NK-92 (cell line): Measurements from ENCODE around the gene AUTS2.

Experiments used
- DNase-seq: peaks from one replicate; lab custom pipeline; 2025; ENCODE audit not compliant: unreplicated experiment; lab: John Stamatoyannopoulos, UW

The AUTS2 gene

DNA sequence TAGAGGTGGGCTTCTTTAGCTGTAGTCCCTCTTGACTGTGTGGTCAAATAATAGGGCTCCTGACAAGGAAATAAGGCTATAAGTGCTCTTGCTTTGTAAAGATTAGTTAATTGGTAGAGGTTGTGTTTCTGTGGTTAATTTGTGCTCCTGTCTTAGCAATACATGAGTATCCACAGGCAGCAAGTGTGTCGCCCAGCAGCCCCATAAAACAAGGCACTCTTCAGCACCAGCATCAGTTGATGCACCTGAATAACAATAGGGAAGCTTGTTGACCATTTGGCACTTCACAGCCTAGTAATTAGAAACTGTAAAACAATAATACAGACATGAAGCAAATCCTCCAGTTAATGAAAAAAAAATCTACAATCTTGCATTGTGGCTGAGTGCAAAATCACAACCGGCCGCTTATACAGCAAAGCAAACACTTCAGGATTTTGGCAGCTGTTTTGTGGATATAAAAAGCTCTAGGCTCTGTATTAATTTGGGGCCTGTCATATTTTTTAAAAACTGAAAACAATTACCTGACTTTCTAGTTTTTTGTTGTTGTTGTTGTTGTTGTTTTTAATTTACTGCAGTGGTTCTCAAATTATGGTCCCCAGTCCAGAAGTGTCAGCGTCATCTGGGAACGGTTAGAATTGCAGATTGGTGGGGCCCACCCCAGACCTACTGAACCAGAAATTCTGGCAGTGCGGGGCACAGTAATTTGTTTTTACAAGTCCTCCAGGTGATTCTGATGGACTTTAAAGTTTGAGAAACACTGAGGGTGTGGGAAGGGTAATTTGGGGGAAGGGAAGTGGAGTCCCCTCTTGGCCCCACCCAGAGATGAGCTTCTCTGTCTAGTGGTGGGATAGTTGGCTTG is 56.8 kb downstream of the AUTS2 start:
- no peak for DNase-seq

- no peak for DNase-seq
Measured at GRCh38 chr7:69656077-69656476, 57.8 kb downstream of the AUTS2 start.

GRCh38 chr7:69656890-69657289 is 58.6 kb downstream of the AUTS2 start:
- no peak for DNase-seq

DNA sequence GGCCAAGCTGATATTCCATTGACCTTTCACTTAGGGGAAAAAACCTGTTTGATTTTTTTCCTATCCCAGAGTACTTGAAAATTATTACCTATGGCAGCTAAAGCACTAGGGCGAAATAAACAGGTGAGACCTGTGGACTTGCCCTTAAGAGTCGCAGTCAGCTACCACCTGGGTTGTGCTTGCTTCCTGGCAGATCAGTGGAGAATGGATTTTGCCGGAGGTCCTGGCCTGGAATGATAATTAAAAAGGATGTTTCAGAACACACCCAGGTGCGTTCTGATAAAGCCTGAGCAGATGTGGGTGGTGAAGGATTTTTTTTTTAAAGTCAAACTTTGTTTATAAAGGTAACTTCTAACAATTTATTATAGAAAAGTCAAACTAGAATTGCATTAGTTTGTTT is 59.1 kb downstream of the AUTS2 start:
- no peak for DNase-seq

DNA sequence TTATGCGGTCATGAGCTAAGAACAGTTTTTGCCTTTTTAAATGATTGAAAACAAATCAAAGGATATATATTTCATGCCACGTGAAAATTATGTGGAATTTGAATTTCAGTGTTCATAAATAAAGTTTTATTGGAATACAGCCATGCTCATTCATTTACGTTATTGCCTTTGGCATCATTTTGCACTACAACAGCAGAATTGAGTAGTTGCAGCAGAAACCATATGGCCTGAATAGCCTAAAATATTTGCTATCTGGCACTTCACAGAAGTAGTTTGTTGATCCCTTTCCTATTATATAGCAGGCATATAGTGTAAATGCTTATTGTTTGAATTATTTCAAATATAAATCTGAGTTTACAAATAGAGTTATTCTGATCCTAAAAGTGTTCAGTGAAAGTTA is 59.7 kb downstream of the AUTS2 start:
- DNase-seq: no peak

DNA sequence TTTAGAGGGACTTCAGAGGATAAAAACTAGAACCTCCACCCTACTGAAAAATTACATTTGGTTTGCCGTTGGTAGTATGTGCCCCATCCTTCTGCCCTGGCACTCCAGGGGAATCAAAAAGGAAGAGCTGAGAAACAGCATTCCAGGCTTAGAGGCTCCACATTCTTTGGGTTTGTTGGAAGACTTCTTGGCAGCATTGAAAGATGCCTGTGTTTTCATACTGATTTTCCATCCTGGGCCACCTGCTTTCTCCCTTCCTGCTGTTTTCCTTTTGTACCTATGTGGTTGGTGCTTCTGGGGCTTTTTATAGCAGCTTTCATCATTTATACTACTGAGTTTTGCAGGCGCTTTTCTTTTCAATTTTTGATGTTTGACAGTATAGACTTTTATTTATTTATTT is 61.7 kb downstream of the AUTS2 start:
- DNase-seq: no peak

- DNase-seq: no peak
Measured at GRCh38 chr7:69661342-69661741, 63.1 kb downstream of the AUTS2 start.

GRCh38 chr7:69663911-69664832 is 65.9 kb downstream of the AUTS2 start:
- no peak for DNase-seq

DNA sequence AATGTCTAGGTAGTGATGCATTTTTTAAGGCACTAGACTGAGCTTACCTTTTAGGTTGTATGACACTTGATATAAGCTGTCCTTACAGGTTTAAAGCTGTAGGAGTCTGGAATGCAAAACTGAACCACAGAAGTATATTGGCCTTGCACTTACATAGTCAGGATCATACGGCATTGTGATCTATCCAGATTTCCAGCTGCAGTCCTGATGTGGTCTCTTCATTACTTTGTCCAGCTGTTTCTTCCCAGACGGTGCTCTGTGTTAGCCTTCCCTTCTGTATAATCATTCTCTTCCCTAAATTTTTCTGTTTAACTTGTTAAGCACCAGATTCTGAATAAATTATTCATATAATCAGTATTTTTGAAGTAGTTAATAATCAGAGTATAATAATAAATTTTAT is 67.1 kb downstream of the AUTS2 start:
- DNase-seq: no peak

DNA sequence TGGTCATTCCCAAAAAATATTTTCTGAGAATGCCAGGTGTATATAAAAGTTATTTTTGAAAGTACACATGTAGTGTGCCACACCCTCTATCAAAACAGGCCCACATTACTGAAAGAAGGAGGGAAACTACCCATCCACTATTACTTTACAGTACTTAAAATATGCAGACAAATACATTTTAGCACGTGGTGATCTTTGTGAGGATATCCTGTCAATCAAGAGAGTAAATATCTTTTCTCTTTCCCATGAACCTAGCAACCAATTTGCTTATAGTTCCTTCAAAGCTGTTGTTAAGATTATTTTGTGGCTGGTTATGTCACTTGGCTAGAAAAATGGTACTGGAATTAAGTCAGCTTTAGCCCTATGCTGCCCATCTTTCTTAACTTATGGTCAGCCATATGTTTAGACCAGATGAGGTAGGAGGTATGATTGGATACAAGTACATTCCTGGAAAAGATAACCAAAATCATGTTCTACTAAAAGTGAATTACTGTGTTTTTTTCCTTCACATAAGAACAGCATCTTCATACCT is 70.1 kb downstream of the AUTS2 start:
- no peak for DNase-seq

- DNase-seq: no peak
Measured at GRCh38 chr7:69670701-69671100, 72.4 kb downstream of the AUTS2 start.

DNA sequence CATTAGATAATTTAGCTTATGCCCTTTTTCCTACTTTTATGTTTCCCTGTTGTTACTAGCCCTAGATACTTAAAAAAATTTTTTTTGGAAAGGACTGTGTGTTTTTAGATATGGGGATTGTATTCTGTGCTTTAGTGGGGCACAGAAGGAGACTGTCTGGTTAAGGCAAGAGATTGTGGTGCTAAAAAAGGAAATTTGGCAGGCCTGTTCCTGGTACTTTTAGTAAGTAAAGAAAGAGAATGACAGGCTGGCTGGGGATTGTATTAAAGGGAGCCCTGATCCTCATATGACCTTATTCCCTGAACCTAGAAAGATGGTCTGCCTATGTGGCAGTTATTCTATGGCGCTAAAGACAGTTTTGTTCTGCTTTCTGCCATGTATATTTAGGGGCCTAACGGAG is 74.8 kb downstream of the AUTS2 start:
- DNase-seq: no peak

GRCh38 chr7:69674701-69675182 is 76.5 kb downstream of the AUTS2 start:
- DNase-seq: no peak

GRCh38 chr7:69676247-69676646 is 78.0 kb downstream of the AUTS2 start:
- no peak for DNase-seq

- no peak for DNase-seq
Measured at GRCh38 chr7:69677054-69677852, 79.0 kb downstream of the AUTS2 start.

DNA sequence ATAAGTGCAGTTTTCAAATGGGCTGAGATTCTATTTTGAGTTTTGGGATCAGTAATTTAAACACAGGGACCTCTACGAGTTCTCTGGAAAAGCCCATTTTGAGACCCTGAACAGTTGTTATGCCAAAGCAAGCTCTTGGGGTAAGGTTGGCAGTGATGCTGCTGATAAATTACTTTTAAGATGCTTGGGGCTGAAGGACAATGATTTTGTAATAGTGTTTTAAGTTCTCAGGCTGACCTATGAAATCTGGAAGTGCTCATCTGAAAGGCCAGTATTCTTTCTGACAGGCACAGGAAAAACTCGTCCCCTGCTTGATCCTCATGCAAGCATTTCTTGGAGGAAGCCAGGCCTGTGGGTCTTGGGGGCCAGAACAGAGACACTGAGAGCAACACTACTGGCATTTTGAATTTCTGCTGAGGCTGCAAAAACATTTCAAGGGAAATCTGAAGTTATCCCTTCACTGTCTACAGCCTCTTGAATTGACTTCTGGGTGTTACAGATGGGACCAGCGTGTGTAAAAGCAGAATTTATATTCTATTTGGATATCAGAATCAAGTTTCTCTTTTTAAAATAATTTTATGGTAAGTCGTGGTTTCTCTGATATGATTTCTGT is 79.7 kb downstream of the AUTS2 start:
- no peak for DNase-seq

DNA sequence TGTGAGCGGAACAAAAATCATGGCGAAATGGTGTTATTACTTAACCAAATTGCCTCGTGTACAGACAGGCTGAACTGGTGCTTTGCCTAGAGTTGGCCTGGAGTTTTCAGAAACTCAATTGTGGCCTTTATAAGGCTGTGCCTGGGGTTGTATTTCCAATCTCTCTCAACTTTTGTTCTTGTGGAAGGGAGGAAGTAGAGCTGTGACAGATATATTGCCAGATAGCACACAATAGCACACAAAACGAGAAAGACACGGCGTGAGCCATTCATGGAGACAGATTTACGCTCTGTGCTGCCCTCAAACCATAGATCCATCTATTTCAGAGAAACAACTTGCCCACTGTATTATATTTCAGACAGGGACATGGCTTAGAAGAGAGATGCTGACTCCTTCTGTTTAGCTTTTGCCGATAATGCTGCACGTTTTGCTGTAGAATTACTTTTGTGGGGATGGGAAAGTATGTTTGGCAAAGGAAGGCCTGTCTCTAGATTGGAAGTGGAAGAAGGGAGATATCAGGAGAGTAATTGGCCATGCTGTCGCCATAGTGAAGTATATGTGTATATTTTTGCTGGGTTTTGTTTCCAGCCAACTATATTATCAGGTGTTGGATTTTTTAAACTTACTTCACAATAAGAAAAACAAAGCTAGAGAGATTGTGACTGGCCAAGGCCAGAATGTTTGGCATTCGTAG is 80.4 kb downstream of the AUTS2 start:
- DNase-seq: no peak

DNA sequence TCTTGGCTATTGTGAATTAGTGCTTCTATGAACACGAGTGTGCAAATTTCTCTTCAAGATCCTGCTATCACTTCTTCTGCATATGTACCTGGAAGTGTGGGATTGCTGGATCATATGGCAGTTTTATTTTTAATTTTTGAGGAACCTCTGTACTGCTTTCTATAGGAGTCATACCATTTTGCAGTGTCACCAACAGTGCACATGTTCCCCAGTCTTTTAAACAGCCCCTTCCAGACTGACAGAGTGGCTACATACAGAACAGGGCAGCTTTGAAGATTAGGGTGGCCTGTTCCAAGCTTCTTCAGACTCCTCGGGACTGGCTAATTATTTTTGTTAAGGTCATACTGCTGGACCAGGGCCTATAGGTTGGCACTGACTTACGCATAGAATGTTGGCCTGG is 82.9 kb downstream of the AUTS2 start:
- DNase-seq: no peak

DNA sequence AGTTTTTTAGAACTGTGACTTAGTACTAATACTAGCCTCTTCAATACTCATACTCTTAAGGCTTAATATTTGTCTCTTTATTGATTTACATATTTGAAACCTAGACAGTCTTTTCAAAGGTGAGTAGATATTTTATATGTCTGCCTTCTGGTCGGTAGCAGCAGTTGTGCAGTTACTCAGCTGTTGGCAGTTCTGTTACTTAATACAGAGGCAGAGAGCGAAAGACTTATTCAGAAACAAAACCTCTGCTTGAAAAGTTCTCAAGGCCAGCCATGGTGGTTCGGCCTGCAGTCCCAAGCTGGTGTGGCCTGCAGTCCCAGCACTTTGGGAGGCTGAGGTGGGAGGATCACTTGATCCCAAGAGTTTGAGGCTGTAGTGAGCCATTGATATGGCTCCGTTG is 84.2 kb downstream of the AUTS2 start:
- no peak for DNase-seq

DNA sequence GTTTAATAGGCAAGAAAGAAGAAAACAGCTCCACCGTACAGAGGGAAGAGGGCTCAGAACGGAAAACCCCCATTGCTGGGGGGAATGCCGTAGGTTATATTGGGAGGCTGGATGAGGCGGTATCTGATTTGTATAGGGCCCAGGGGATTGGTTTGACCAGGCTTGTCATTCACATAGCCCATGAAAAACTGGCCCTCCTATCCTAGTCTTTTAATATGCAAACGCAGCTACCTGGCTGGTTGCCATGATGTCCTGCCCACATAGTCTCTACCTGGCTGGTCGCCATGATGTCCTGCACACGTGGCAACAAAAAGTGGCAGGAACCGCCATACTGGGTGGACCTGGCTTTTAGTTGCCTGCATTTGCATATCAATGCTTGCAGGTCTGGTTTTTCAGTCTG is 84.7 kb downstream of the AUTS2 start:
- DNase-seq: no peak
